ENCODE data around the gene OR10D3.

DNA sequence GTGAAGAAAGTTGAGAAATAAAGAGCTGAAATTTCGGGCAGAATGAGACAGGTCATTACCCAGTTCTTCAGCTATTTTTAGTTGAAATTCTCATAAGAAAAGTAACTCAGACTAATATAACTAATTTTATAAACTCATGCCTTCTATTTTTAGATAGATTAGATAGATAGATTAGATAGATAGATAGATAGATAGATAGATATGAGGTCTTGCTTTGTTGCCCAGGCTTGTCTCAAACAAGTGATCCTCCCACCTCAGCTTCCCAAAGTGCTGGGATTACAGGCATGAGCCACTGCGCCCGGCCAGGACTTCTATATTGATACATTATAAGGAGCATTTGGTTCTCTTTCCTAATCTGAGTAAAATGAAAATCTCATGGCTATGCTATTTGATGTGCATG is 30.9 kb downstream of the OR10D3 start:
- TF ChIP-seq, protein P1, sequence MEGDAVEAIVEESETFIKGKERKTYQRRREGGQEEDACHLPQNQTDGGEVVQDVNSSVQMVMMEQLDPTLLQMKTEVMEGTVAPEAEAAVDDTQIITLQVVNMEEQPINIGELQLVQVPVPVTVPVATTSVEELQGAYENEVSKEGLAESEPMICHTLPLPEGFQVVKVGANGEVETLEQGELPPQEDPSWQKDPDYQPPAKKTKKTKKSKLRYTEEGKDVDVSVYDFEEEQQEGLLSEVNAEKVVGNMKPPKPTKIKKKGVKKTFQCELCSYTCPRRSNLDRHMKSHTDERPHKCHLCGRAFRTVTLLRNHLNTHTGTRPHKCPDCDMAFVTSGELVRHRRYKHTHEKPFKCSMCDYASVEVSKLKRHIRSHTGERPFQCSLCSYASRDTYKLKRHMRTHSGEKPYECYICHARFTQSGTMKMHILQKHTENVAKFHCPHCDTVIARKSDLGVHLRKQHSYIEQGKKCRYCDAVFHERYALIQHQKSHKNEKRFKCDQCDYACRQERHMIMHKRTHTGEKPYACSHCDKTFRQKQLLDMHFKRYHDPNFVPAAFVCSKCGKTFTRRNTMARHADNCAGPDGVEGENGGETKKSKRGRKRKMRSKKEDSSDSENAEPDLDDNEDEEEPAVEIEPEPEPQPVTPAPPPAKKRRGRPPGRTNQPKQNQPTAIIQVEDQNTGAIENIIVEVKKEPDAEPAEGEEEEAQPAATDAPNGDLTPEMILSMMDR (IDR thresholded peaks at IDR 0.05), result no peak
- no peak for TF ChIP-seq POLR2AphosphoS5 (IDR thresholded peaks at IDR 0.05)

Data from upper lobe of left lung (tissue), 4 donors.